GM18498 (cell line): ENCODE data around the gene NEAT1.

Experiments used
- ATAC-seq: cut with Tn5 transposase; IDR thresholded peaks from one replicate; pipeline ENCODE4 v1.9.1; 2021; ENCODE audit warnings: mild to moderate bottlenecking, moderate library complexity; ENCODE audit not compliant: unreplicated experiment

Gene NEAT1

DNA sequence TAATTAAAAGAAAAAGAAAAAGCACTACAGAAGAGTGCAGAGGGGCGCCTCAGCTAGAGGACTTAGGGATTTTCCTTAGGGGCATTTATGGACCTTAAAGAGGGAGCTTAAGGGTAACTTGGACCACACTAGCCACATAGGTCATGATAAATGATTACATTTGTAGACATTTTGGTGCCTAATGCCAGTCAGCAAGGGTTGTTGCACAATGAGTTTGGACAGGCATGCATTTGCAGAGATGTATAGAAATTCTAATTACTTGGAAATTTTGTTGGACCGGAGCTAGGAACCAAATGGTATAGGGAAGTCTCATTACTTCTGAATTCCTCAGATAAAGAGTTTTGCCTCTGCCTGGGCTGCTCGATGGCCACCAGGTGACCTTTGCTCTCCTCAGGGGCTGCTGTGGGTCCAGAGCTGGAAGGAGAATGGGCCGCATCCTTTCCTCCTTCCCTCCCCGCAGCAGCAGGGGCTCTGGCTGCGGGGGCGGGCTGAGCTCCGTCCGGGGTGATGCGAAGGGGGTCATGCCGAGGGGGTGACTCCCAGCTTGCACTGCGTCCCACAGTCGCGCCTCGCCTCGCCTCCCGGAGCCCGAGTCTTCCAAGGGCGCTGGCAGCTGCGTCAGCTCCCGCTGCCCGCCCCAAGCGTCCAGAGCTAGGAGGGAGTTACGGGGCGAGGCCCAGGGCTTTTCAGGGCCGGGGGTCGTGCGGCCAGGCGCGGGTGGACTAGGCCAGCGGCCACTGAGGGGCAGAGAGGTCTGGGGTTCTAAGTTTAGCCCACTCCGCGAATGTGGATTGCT, 56.0 kb downstream of the NEAT1 start:
- ATAC-seq, result no peak

DNA sequence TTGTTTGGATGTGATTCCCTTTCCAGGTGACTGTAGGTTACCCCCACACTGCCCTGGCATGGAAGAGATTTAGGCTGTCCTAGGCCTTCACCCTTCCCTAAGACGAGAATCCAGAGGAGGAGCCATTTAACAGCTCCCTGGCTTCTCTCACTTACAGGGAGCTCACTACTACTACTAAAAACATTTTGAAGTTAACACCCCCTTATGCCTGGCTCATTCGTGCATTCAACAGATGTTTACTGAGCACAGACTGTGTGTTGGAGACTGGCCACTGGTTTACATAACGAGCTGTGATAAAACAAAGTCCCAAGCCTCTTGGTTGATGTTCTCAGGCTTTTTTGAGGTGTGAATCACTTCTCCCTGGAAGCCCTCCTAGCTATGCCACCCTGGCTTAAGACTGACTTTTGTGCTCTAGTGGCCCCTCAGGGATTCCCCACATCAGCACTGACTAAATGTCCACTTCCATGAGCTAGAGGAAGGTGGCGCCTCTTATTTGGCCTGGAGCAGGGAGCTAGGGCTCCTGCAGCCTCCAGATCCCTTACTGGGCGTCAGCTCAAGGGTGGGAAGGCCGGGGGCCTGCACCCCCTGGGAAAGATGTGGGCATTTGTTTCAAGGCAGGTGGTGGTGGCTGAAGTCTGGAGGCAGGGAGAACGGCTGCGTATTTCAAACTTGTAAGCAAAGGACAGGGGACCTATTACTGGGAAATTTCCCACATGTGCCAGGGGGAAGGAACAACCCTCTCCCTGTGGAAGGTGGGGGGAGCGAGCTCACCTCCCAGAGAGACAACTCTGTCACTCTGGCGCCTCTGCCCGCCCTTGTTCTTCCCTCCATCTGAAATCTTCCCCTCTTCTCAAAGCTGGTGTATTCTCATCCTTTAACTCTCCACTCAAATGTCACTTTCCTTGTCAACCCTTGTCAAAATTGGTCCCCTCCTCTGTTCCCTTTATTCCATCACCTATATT, 56.9 kb downstream of the NEAT1 start:
- ATAC-seq, result no peak

DNA sequence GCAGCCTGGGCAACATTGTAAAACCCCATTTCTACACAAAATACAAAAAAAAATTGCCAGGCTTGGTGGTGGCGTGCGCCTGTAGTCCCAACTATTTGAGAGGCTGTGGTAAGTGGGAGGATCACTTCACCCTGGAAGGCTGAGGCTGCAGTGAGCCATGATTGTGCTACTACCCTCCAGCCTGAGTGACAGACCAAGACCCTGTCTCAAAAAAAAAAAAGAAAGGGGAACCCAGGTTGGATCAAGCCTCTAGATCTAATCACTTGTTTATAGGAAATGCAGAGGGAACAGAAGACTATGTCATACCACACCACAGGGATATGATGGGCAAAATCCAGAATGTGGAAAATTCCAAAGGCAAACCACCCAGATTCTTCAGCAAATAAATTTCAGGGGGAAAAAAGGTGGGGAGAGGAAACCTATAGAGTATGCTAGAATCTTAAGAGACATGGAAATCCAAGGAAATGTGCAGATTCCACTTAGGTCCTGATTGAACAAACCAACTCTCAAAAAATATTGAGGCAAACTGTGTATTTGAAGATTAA, 59.8 kb downstream of the NEAT1 start:
- no peak for ATAC-seq

DNA sequence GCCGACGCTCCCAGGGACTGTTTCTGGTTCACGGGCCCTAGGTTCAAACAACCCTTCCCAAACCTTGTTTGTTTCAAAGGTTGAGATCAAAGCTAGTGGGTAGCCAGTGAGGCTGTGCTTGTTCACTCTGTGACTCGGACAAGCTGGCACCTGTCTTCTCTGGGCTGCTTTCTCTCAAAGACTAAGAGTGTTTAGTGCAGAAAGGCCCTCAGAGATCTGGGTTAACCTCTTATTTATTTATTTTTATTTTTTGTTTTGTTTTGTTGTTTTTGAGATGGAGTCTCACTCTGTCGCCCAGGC, 63.3 kb downstream of the NEAT1 start:
- ATAC-seq, result no peak

DNA sequence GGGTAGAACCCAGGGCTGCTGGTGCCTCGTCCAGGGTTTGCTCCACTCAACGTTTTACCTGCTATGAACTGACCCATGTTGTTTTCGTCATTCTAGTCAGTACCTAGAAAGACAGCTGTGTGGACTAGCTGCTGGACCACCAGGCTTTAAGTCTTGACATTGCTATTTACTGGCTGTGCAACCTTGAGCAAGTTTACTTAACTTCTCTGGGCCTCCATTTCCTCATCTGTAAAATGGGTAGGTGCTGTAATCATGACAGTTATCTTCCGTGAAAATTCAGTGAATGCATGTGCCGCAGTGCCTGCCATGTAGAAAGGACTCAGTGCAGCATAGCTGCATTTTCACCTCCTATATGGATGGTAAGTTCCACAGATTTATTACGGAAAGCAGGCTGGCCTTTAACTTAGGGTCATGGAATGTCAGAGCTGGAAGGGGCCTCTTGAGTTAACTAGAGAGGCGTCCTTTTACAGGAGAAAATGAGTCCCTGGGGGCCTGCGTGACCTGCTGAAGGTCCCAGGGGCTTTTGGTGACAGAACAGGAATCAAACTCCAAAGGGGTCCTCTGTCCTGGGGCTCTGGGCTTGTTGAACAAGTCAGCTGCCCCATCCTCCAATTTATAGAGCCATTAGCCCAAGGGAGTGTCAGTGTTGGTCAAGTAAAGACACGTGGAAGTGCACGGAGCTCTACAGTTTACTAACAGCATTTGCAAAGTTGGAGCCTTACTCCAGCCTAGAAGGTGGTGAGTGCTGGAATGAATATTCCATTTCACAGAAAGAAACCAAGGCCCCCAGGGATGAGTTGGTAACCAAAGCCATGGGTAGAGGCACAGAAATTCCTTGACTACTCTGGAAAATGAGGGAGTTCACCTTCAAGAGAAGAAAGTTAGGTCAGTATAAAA, 64.2 kb downstream of the NEAT1 start:
- no peak for ATAC-seq

DNA sequence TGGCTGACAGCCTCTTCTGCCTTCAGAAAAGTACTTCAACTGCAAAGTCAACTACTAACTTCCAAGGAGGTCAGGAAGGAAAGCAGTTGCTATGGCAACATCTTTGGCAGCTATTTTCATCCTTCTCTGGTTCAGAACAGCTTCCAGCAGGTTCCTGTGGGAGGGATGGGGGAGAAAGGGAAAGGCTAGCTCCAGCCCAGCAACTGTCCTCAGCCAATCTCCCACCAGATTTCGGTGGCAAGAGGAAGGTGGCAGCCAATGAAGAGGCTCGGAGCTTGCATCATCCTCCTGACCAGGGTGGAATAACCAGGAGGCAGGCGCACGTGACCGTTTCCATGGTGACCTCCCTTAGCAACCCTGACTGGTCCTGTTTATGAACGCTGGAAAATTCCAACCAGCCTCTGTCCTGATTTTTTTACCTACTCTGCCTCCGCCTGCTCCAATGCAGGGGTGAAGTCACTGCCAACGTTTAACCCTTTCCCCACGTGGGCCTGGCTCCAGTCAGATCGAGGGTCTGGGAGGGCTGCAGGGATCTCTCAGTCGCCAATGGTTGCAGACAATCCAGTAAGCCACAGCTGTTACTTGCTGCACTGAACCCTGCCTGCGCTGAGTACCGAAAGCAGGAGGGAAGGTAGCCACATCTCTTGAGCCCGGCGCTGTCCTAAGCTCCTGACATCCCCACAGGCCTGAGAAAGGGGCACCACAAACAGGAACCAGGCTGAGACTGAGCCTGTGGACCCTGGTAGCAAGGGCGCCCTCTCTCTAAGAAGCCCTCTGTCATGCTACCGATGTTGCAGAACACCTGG, 65.1 kb downstream of the NEAT1 start:
- ATAC-seq, result no peak

DNA sequence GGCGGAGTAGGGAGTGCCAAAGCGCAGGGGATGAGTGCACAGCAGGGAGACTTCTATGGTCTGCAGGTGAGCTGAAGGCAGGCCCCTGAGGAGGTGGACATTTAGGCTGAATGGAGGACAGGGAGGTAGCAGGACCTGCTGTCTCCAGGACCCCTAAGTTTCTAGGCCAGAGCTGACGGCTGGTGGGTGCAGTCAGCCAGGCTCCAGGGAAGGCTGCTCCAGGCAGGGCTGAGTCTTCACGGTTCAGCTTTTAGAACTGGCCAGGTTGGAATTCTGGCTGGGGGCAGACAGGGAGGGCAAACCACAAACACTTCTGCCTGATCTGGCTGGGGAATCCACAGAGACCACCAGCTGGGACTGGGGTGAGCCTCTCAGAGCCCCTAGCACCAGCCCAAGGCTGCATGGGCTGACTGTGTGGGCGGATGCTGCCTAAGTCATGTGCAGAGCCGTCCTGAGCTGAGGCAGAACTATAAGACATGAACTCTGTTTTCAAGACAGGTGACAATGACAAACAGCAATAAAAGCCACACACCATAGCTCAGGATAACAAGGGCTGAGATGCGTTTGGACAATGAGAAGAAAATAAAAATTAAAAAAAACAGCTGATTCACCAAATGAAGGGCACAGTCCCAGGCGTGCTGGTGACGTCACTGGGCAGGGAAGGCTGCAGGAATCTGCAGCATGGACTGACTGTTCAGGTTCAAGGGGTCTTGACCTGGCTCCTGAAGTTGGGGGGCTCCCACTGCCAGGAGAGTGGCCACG, 65.9 kb downstream of the NEAT1 start:
- no peak for ATAC-seq

DNA sequence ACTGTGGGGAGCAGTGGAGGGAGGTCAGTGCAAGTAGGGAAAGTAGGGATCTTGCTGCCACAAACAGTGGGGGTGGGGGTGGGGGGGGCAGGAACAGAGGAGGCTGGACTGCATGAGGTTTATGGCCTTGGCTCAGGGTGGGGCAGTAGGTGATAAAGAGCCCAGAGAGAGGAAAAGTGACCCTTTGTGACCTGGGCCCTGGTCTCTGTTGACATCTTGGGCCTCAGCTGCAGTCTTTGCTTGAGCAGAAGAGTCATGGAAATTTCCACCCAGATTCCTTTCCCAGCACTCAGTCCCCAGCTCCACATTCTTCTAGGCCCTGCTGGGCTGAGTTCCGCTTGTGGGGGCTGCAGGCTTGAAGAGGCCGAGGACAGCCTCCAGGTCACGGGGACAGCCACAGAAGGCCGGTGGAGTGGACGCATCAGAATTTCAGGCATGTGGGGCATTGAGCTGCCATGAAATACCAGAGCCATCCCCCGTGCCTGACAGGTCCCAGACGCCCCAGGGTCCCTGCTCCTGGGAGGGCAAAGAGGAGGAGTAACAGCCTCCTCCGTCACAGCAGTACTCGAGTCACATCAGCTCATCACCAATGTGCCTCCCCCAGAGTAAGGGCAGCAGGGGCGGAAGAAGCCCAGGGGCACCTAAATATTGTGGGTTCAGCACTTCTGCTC, 66.6 kb downstream of the NEAT1 start:
- no peak for ATAC-seq

DNA sequence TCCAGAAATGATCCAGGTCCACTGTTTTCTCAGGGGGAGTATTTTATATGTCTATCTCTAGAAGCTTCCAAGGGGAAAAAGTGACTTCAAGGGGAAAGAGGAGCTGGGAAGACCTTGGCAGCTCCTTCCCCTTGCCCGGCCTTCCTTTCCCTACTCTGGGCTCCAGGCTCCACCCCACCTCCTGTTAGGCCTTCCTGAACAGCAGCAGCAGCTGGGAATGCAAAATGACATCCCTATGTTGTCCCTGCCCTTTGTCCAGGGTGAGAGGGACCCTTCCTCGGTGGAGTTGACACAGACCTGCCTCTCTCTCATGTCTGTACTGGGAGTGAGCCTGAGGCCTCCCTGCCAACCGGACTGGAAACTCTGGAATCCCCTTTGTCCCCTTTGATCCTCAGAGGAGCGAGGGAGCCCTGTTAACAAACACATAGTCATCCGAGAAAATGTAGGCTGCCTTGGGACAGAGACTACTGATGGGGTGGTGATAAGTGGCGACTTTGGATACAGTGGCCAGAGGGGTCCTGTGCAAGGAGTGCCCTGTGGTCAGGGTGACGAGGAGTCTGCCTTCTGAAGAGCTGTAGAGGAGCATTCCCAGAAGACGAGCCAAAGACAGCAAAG, 67.2 kb downstream of the NEAT1 start:
- no peak for ATAC-seq

DNA sequence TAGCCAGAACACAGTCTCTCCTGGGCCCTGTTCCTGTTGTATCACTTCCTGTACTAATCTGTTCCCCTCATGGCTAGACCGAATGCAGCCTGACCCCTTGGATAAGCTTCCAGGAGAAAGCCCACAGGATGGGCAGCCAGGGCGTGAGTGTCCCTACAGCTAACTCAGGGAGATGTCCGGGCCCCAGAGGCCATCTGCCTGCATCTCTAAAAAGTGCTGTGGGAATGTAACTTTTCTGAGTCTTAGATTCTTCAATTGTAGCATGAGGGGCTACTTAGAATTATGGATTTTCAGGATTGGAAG, 68.5 kb downstream of the NEAT1 start:
- ATAC-seq, result no peak

DNA sequence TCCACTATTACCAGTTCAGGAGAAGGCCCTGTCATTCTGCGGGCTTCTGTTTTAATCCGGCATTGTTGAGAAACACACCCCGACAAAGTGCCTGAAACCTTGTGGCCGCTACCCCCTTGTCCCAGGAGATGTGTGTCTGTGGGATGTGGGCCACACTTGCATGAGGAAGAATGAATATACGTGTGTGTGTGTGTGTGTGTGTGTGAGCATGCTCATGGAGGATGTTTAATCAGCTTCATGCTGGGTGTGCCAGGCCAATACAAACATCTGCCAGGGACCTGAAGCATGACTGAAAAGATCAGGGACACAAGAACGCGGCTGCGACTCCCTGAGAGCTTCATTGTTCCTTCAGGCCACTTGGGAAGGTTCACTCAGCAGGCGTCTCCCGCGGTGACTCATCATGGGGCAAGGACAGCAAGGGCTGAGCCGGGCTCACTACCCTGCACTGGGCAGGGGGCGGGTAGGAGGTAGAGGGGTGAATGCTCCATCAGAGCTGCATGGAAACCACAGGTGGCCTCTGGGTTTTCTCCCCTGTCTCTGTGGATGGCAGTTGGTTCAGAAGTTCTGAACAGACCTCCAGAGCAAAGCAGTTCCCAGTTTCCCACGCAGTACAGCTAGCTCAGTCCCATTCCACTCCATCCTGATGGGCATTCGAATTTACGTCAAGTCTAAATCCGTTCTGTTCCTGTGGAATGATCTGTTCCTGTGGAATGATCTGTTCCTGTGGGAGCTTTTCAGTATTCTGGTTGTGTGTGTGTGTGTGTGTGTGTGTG, 69.2 kb downstream of the NEAT1 start:
- no peak for ATAC-seq

DNA sequence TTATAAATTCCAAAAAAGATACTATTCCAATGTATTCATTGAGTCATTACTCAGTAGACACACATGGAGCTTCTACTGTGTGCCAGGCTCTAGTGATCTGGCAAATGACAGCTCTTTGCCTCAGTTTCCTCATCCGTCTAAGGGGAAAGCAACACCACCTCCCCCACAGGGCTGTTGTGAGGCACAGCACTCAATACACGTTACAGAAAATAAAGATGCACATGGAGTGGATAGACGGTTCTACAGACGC, 69.7 kb downstream of the NEAT1 start:
- ATAC-seq, result no peak

DNA sequence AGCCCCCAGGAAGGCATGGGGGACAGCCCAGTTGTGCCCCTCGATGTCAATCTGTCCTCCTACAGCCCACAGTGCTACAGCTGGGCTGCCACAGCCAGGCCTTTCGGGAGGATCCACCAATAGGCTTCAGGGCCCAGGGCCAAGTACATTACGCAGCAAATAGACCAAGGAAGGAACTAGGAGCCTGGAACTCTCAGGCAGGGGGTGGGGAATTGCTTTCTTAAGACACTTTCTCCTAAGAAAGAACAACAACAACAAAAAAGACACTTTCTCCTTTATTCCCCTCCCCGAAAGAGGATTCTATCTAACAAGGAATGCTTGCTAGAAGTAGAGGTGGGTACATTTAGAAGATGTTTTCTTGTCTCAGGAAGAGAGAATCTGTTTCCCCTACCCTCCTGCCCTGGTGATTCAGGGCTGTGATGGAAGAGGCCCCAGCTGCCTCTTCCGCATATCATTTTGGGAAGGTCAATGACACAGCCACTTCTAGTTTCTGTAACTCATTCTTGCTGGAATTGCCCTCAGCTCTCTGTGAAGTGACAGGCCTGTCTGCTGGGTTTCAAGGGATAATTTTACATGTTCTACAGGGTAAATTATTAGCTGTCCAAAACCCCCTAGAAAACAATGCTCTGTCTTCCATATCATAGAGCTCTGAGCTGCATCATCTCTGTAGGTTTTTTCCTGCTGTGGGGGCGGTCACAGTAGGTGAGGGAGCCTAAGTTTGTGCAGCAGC, 70.2 kb downstream of the NEAT1 start:
- ATAC-seq, result no peak

DNA sequence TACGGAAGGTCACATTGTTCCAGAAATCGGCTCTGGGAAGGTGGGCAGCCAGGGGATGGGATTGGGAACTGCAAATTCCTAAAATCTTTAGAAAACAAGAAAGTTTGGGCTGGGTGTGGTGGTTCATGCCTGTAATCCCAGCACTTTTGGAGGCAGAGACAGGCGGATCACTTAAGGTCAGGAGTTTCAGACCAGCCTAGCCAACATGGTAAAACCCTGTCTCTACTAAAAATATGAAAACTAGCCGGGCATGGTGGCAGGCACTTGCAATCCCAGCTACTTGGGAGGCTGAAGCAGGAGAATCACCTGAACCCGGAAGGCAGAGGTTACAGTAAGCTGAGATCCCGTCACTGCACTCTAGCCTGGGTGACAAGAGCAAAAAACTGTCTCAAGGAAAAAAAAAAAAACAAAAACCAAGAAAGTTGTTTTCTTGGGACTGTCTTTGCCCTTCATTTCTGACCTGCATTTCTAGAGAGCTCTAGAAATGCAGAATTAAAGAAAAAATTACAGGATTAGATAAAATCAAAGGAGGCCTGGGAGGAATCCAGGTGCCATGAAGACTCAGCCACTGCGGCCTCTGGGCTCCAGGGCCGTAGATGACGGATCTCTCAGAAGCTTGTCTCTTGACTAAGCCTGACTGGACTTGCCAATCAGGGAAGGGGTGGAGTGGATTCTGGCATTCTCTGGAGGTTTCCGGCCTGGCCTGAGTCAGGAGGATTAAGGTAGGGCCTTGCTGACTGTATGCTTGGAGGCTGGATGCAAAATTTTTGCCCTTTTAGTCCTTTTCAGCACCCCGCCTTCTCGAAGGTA, 71.0 kb downstream of the NEAT1 start:
- no peak for ATAC-seq
